CMK (cell line): ENCODE measurements around the gene EIF4B.
"Not testable (repeated sequence)": the region's sequence is repeated elsewhere in the genome, so short reads cannot be mapped to it uniquely, and the experiment has no call there.

Source experiments
- DNase-seq: peaks from one replicate; pipeline ENCODE4 v3.0.0-alpha.2; 2010; ENCODE audit warnings: low read depth

The EIF4B gene

GRCh38 chr12:53005986-53006809, at the start of gene EIF4B:
TSS of gene EIF4B (plus strand) at chr12:53006456. CDS start at chr12:53006484, 28 bp downstream.
- peak; percentile 100 for DNase-seq

- DNase-seq, result no peak
Observed at GRCh38 chr12:52956987-52957386, 49.3 kb upstream of the EIF4B start.

GRCh38 chr12:52964556-52965336, 41.5 kb upstream of the EIF4B start:
- DNase-seq, result no peak

- no peak for DNase-seq
Observed at GRCh38 chr12:52965337-52965731, 40.9 kb upstream of the EIF4B start.

- DNase-seq, result no peak
Observed at GRCh38 chr12:52969166-52969795, 37.0 kb upstream of the EIF4B start.

- no peak for DNase-seq
Observed at GRCh38 chr12:52969828-52970569, 36.3 kb upstream of the EIF4B start.

- DNase-seq, result no peak
Observed at GRCh38 chr12:52971679-52972329, 34.5 kb upstream of the EIF4B start.

GRCh38 chr12:52975204-52975603, 31.1 kb upstream of the EIF4B start:
- DNase-seq, result no peak

GRCh38 chr12:52975820-52976573, 30.3 kb upstream of the EIF4B start:
- no peak for DNase-seq

- no peak for DNase-seq
Observed at GRCh38 chr12:52976574-52977071, 29.6 kb upstream of the EIF4B start.

- no peak for DNase-seq
Observed at GRCh38 chr12:52977170-52977569, 29.1 kb upstream of the EIF4B start.

- DNase-seq, result no peak
Observed at GRCh38 chr12:52980096-52980649, 26.1 kb upstream of the EIF4B start.

GRCh38 chr12:52980650-52981423, 25.4 kb upstream of the EIF4B start:
- DNase-seq, result peak; percentile 61

- no peak for DNase-seq
Observed at GRCh38 chr12:52984136-52984535, 22.1 kb upstream of the EIF4B start.

GRCh38 chr12:52988898-52989297, 17.4 kb upstream of the EIF4B start:
- DNase-seq, result no peak

- DNase-seq, result no peak
Observed at GRCh38 chr12:52990206-52990605, 16.1 kb upstream of the EIF4B start.

GRCh38 chr12:52992240-52992639, 14.0 kb upstream of the EIF4B start:
- not testable (repeated sequence) for DNase-seq

- no peak for DNase-seq
Observed at GRCh38 chr12:52992699-52993557, 13.3 kb upstream of the EIF4B start.

- no peak for DNase-seq
Observed at GRCh38 chr12:52993558-52993869, 12.7 kb upstream of the EIF4B start.
